Retinal pigment epithelial cell (primary cell): ENCODE results near the gene IL6ST.

Experiments used
- DNase-seq: peaks from one replicate; pipeline ENCODE4 v3.0.0-alpha.2; 2010; ENCODE audit warnings: low read depth
- H3K4me3 ChIP-seq: 2 replicates; pipeline ENCODE4 v1.5.1; 2011; ENCODE audit warnings: mild to moderate bottlenecking, low read length, control low read depth, moderate library complexity
- TF ChIP-seq, protein P1 (sequence below): conservative IDR thresholded peaks from 2 replicates; pipeline ENCODE4 v1.5.1; 2011; ENCODE audit warnings: low read depth, low read length, control low read depth, inconsistent platforms

IL6ST gene

GRCh38 chr5:55911784-55912653 is 82.7 kb downstream of the IL6ST start:
- TF ChIP-seq, protein P1, sequence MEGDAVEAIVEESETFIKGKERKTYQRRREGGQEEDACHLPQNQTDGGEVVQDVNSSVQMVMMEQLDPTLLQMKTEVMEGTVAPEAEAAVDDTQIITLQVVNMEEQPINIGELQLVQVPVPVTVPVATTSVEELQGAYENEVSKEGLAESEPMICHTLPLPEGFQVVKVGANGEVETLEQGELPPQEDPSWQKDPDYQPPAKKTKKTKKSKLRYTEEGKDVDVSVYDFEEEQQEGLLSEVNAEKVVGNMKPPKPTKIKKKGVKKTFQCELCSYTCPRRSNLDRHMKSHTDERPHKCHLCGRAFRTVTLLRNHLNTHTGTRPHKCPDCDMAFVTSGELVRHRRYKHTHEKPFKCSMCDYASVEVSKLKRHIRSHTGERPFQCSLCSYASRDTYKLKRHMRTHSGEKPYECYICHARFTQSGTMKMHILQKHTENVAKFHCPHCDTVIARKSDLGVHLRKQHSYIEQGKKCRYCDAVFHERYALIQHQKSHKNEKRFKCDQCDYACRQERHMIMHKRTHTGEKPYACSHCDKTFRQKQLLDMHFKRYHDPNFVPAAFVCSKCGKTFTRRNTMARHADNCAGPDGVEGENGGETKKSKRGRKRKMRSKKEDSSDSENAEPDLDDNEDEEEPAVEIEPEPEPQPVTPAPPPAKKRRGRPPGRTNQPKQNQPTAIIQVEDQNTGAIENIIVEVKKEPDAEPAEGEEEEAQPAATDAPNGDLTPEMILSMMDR = no peak
- DNase-seq = no peak
- H3K4me3 ChIP-seq = no peak overlapping the region

- DNase-seq = no peak
- no peak overlapping the region for H3K4me3 ChIP-seq
- TF ChIP-seq, protein P1 = no peak
Measured at GRCh38 chr5:55908804-55909203, 86.0 kb downstream of the IL6ST start.

GRCh38 chr5:55907927-55908326 is 86.8 kb downstream of the IL6ST start:
- no peak for DNase-seq
- H3K4me3 ChIP-seq = no peak overlapping the region
- TF ChIP-seq, protein P1 = no peak

GRCh38 chr5:55905251-55905650 is 89.5 kb downstream of the IL6ST start:
- DNase-seq = no peak
- H3K4me3 ChIP-seq = no peak overlapping the region
- TF ChIP-seq, protein P1 = no peak

GRCh38 chr5:55904152-55904551 is 90.6 kb downstream of the IL6ST start:
- TF ChIP-seq, protein P1 = no peak
- H3K4me3 ChIP-seq = no peak overlapping the region
- DNase-seq = no peak

DNA sequence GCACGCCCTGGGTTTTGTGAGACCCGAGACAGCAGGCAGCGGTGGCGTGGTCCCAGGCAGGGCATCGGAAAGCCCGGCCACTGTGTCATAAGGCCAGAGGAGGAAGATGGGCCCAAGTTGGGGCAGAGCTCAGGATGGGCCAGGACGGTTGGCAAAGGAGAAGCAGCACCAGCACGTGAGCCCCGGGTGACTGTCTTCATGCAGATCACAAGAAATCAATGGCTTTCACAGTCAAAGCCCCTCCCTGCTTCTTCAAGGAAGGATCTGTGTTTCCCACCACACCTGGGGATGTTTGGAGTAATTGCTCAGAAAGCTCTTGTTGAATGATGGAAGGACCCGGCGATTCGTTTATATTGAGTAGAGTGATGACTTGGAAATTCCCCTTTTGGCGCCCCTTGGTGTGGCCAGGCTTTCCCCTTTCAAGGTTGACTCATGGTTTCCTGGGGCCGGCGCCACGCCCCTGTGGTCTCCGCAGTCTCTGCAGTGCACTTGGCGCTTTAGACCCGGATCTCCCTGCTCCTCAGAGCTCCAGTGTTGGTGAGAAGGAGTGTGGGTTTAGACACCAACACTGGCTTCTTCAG is 91.6 kb downstream of the IL6ST start:
- H3K4me3 ChIP-seq = no peak overlapping the region
- no peak for DNase-seq
- TF ChIP-seq, protein P1 = no peak

DNA sequence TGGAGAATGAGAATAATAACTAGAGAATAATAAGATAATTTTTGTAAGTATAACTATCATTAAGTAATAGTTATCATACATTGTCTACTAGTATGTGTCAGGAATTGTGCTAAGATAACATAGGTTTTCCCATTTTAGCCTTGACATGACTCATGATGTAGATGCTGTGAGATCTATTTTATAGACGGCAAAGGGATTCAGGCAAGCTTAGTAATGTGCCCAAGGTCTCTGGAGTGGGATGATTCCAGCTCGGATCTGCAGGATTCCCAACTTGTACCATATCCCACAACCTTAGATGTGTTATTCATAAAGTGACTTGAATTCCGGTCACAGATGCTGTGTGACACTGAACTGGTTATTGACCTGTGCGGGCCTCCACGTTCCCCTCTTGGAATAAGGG is 92.1 kb downstream of the IL6ST start:
- TF ChIP-seq, protein P1 = no peak
- no peak overlapping the region for H3K4me3 ChIP-seq

More for the DNA sequence above, 92.1 kb downstream of the IL6ST start:
- no peak for DNase-seq
